Prostate gland (tissue), 2 donors: Measurements from ENCODE around the gene F7. TPM values are rescaled to one million over a fixed set of nuclear protein-coding genes. Genes with fewer than 3 reads are reported as not detected.

Source experiments
- DNase-seq: peaks from one replicate; pipeline ENCODE4 v3.0.0-alpha.2; 2019; ENCODE audit warnings: low spot score
- H3K27ac ChIP-seq, 2 donors: fragments of 200-600 bp; sonication (generic); 2 replicates each; pipeline ENCODE4 v1.5.1; 2017 to 2019
- H3K27me3 ChIP-seq: fragments of 200-600 bp; sonication (generic); replicated peaks from 2 replicates; pipeline ENCODE4 v1.5.1; 2019; ENCODE audit not compliant: insufficient read depth
- H3K36me3 ChIP-seq, 2 donors: fragments of 200-600 bp; sonication (generic); 1 replicate in 1 of 2; 2 replicates in 1 of 2; pipeline versions ENCODE4 v1.5.1 to v1.8.1; 2017 to 2019
- H3K4me1 ChIP-seq: fragments of 200-600 bp; sonication (generic); replicated peaks from 2 replicates; pipeline ENCODE4 v1.5.1; 2019
- H3K4me3 ChIP-seq, 2 donors: fragments of 200-600 bp; sonication (generic); 2 replicates each; pipeline ENCODE4 v1.5.1; 2017 to 2019
- H3K9me3 ChIP-seq: fragments of 200-600 bp; sonication (generic); 2 replicates; pipeline ENCODE4 v1.5.1; 2017
- CTCF ChIP-seq, 4 experiments: fragments of 200-600 bp in 2 of 4; fragments of 450-650 bp in 2 of 4; sonication (generic) in 2 of 4; IDR thresholded peaks; 1 replicate in 3 of 4; 2 replicates in 1 of 4; pipeline ENCODE4 v1.5.1; 2016 to 2019; ENCODE audit warnings: antibody characterized with exemption in 4 of 4, mild to moderate bottlenecking in 2 of 4, moderate library complexity in 2 of 4
- POLR2A ChIP-seq: fragments of 450-650 bp; IDR thresholded peaks from one replicate; pipeline ENCODE4 v1.6.1; 2016; ENCODE audit warnings: antibody characterized with exemption, mild to moderate bottlenecking
- POLR2AphosphoS5 ChIP-seq: sonication (generic); formaldehyde crosslinking; IDR thresholded peaks from one replicate; pipeline ENCODE4 v1.6.1; 2017; ENCODE audit warnings: antibody characterized with exemption
- WGBS: methylation state at CpG from one replicate; pipeline ENCODE4 v1.1.5; 2018; 5-methylcytosine and 5-hydroxymethylcytosine counted together
- intact Hi-C: fragments of 100-400 bp; cut with DNase I; formaldehyde crosslinking; loops from one replicate; pipeline ENCODE4 v1.14.2; 2022
- small RNA-seq, 2 donors: library from RNA; depleted of rRNA; stranded (forward); fragments of <200 nt; gene quantifications; one replicate each; pipeline ENCODE3, GENCODE V24; 2016
- total RNA-seq, 2 donors: library from RNA; depleted of rRNA; stranded (reverse); fragments of >200 nt; gene quantifications; one replicate each; pipeline ENCODE4 v1.1.0, GENCODE V29; 2016

The F7 gene
- total RNA-seq, 2 donors from 2014 or later, result 2.7 TPM; not detected in 1

DNA sequence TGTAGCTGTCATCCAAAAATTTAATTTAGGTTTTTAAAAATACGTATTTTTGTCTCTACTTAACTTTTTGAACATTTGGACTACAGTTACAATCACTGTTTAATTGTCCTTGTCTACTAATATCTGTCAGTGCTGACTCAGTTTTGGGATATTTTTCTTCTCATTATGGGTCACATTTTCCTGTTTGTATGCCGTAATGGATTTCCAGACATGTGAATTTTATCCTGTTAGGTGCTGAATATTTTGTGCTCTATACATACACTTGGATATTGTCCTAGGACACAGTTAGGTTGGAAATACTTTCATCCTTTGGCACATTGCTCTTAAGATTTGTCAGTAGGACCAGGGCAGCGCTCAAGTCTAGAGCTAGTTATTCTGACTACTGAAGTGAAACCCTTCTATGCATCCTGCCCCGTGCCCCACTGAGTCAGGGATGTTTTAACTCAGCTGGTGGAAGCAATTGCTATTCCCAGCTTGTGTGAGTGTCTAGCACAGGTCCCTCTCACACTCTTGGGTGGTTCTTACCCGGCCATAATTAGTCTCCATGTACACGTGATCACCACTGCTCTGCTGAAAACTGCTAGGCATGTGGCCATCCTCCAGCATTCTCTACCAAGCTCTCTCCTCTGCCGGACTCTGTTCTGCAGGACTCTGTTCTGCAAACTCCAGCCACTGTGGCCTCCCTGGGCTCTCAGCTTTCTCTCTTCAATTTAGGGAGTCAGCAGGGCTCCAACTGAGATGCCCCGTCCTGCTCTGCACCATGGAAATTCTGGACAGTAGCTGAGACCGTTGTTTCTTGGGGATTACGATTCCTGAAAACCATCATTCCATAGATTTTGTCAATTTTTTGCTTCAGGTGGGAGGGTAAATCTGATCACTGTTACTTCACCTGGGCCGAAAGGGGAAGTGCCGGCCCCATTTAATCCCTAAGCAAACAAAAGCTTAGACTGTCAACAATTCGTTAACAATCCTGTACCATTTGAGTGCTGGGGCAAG, 64.0 kb downstream of the F7 start:
- H3K4me1 ChIP-seq, result peaks cover 7% of the 10 kb centered on the region
- whole genome bisulfite sequencing, result 71% methylated on average over 13 of the region's 13 CpGs
- H3K4me3 ChIP-seq, result no peak overlapping the region
- intact Hi-C loops, result no loop called here
- H3K27me3 ChIP-seq, result no peaks in the 10 kb centered on the region
- no peaks in the 10 kb centered on the region for H3K36me3 ChIP-seq
- H3K27ac ChIP-seq, result no peak overlapping the region
- no peak for DNase-seq
- no peaks in the 10 kb centered on the region for H3K9me3 ChIP-seq
- TF ChIP-seq POLR2AphosphoS5 (no peak), CTCF (IDR thresholded peaks at IDR 0.05) (no peak), POLR2A (no peak)

Small RNA genes within 50 kb of the gene (small RNA-seq; reads per million reads assigned to genes)
- gene AL137002.1, result 0 reads per million in 2 donors

Other genes starting within 250 kb of the F7 start
- gene MCF2L, start 136.6 kb upstream of the F7 start, total RNA-seq, result 10 to 100 TPM; 47.6 to 64.7 TPM
- gene F10, start 17.0 kb downstream of the F7 start, total RNA-seq, result 10 to 100 TPM; 10.2 to 48.0 TPM
- not detected for gene PROZ, start 52.9 kb downstream of the F7 start, total RNA-seq
- 10 to 100 TPM; 47.7 to 48.6 TPM for gene PCID2, start 102.9 kb downstream of the F7 start, total RNA-seq
- gene CUL4A, start 103.8 kb downstream of the F7 start, total RNA-seq, result 100 to 1,000 TPM; 103 to 185 TPM
- 100 to 1,000 TPM; 214 to 246 TPM for gene LAMP1, start 191.4 kb downstream of the F7 start, total RNA-seq